Measurements from ENCODE around the gene STAM2.
A peak's percentile ranks its signal among the peaks of the same experiment; 100 is the strongest.
"Not testable (repeated sequence)": the region's sequence is repeated elsewhere in the genome, so short reads cannot be mapped to it uniquely, and the experiment has no call there.

STAM2 gene

GRCh38 chr2:152175368-152176112 is at the start of gene STAM2:
STAM2 (minus strand) TSS chr2:152175763; CDS start chr2:152175642, 121 bp downstream.
- peak in 55 of 56 donors; percentile 39 to 100 (median 92) for DNase-seq

GRCh38 chr2:152223977-152224376 is 48.4 kb upstream of the STAM2 start:
- DNase-seq: peak in 5 of 56 donors; percentile 8 to 21 (median 17)

- DNase-seq: peak in 8 of 56 donors; percentile 6 to 36 (median 13)
Measured at GRCh38 chr2:152222975-152223637, 47.5 kb upstream of the STAM2 start.

- peak in 3 of 56 donors; percentile 9 to 53 (median 17) for DNase-seq
Measured at GRCh38 chr2:152221839-152222238, 46.3 kb upstream of the STAM2 start.

GRCh38 chr2:152219077-152219828 is 43.7 kb upstream of the STAM2 start:
- no peak for DNase-seq

- no peak for DNase-seq
Measured at GRCh38 chr2:152201466-152201830, 25.9 kb upstream of the STAM2 start.

GRCh38 chr2:152200565-152201465 is 25.3 kb upstream of the STAM2 start:
- DNase-seq: peak in 12 of 56 donors; percentile 1 to 83 (median 14)

GRCh38 chr2:152200101-152200500 is 24.5 kb upstream of the STAM2 start:
- DNase-seq: no peak

GRCh38 chr2:152198499-152198898 is 22.9 kb upstream of the STAM2 start:
- no peak for DNase-seq

- not testable (repeated sequence) for DNase-seq
Measured at GRCh38 chr2:152197508-152198284, 22.1 kb upstream of the STAM2 start.

- DNase-seq: peak in 30 of 56 donors; percentile 1 to 68 (median 12)
Measured at GRCh38 chr2:152189622-152190495, 14.3 kb upstream of the STAM2 start.

- DNase-seq: not testable (repeated sequence)
Measured at GRCh38 chr2:152186808-152187207, 11.2 kb upstream of the STAM2 start.

- no peak for DNase-seq
Measured at GRCh38 chr2:152186262-152186661, 10.7 kb upstream of the STAM2 start.

GRCh38 chr2:152183401-152184073 is 8.0 kb upstream of the STAM2 start:
- no peak for DNase-seq

- not testable (repeated sequence) for DNase-seq
Measured at GRCh38 chr2:152177667-152178066, 2.1 kb upstream of the STAM2 start.

GRCh38 chr2:152176113-152176714 is 651 bp upstream of the STAM2 start:
- no peak for DNase-seq

GRCh38 chr2:152175012-152175367 is 573 bp downstream of the STAM2 start:
- DNase-seq: no peak

GRCh38 chr2:152174574-152174973 is 989 bp downstream of the STAM2 start:
- DNase-seq: no peak
